ENCODE results near the gene MMD.

- no peak for TF ChIP-seq POLR2A (IDR thresholded peaks at IDR 0.05)
- TF ChIP-seq CTCF (IDR thresholded peaks at IDR 0.05), result no peak
These were observed 30.1 kb upstream of the MMD start for GRCh38 chr17:55451758-55452138.

Data from heart left ventricle (tissue), 13 donors.